ENCODE results near the gene POU2AF3.
"Not testable (repeated sequence)": the region's sequence is repeated elsewhere in the genome, so short reads cannot be mapped to it uniquely, and the experiment has no call there.

Gene POU2AF3

GRCh38 chr11:111298413-111299100, at the start of gene POU2AF3:
Gene POU2AF3 (plus strand): TSS chr11:111298546. CDS start chr11:111298582, 36 bp downstream.
- DNase-seq (ENCODE audit: low read depth in 4 of 4, low spot score in 1 of 4): no peak

DNA sequence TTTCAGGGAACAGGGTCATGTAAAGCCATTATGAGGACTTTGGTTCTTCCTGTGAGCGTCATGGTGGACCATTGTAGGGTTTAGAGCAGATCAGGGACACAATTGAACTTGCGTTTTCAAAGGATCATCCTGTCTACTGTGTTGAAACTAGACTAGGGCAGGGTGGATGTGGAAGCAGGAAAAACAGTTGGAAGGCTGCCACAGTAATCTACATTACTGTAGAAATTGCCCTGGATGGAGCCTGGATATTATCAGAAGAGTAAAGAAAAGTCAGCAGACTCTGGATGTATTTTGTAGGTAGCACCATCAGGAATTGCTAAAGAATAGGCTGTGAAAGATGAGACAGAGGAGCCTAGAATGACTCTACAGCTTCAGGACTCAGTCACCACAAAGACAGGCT, 47.4 kb upstream of the POU2AF3 start:
- DNase-seq (ENCODE audit: low read depth in 4 of 4, low spot score in 1 of 4): no peak

DNA sequence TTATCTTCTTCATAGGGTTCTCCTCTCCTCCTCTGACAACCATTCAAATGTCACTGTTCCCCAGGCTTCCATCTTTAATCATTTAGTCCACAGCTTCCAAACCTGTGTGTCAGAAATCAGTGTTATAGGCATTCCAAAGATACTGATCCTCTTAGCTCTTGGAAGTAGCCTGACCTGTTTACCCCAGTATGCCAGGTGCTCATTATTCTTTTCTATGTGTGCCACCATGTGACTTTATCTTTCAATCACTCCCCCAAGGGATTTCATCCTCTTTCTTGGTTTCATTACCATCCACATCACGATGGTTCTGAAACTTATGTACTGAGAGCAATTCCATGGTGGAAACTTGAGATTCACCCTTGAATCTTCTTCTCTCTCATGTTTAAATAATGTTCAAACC, 45.2 kb upstream of the POU2AF3 start:
- no peak for DNase-seq (ENCODE audit: low read depth in 4 of 4, low spot score in 1 of 4)

- DNase-seq (ENCODE audit: low read depth in 4 of 4, low spot score in 1 of 4): no peak
These were observed 44.7 kb upstream of the POU2AF3 start for GRCh38 chr11:111253630-111254029.

DNA sequence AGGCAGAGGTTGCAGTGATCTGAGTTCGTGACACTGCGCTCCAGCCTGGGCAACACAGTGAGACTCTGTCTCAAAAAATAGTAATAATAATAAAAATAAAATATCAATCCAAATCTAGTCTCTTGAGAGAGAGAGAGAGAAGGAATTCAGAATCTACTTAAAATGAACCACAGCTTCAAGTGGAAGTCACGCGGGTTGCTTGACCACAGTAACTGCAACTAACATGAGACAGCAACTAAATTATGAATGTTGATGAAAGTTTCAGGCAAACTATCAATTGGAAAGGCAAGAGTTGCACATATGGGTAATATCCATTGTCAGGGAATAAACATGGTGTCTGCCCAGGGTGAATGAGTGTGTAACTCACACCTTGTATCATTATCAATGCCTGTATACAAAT, 40.3 kb upstream of the POU2AF3 start:
- DNase-seq (ENCODE audit: low read depth in 4 of 4, low spot score in 1 of 4): no peak

- DNase-seq (ENCODE audit: low read depth in 4 of 4, low spot score in 1 of 4): no peak
These were observed 38.5 kb upstream of the POU2AF3 start for GRCh38 chr11:111259896-111260295.

GRCh38 chr11:111260811-111261210, 37.5 kb upstream of the POU2AF3 start:
- no peak for DNase-seq (ENCODE audit: low read depth in 4 of 4, low spot score in 1 of 4)

DNA sequence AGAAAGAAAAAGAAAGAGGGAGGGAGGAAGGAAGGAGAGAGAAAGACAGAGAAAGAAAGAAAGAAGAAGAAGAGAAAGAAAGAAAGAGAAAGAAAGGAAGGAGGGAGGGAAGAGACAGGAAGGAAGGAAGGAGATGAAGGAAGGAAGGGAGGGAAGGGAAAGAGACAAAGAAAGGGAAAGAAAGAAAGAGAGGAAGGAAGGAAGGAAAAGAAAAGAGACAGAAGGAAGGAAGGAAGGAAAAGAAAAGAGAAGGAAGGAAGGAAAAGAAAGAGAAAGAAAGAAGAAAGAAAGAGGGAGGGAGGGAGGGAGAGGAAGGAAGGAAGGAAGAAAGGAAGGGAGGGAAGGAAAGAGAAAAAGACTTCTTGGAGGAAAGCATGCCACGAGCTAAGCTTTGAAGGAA, 33.7 kb upstream of the POU2AF3 start:
- no peak for DNase-seq (ENCODE audit: low read depth in 4 of 4, low spot score in 1 of 4)

DNA sequence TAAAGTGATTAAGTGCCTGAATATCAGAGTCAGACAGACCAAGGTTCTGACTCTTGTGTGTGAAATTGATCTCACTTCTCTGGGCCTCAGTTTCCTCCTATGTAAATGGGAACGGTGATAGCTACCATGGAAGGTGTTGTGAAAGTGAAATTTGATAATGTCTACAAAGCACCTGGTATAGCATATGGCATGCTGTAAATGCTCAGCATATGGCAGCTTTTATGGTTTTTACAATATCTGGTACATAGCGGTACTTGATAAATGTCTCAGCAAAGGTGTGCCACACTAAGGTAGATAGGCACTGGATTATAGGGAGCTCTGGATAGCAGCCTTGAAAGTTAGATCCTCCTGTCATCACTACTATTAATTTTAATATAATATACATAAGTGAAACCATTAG, 32.9 kb upstream of the POU2AF3 start:
- DNase-seq (ENCODE audit: low read depth in 4 of 4, low spot score in 1 of 4): no peak

DNA sequence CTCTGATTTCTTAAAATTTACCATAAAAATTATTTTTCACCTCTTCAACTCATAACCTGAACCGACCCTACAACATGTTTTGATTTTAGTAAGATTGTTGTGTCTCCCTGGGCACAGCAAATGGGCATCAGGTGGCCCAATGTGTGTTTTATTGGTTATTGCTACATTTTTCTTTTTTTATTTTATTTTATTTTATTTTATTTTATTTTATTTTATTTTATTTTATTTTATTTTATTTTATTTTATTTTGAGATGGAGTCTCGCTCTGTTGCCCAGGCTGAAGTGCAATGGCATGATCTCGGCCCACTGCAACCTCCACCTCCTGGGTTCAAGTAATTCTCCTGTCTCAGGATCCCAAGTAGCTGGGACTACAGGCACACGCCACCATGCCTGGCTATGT, 30.0 kb upstream of the POU2AF3 start:
- DNase-seq (ENCODE audit: low read depth in 4 of 4, low spot score in 1 of 4): not testable (repeated sequence)

DNA sequence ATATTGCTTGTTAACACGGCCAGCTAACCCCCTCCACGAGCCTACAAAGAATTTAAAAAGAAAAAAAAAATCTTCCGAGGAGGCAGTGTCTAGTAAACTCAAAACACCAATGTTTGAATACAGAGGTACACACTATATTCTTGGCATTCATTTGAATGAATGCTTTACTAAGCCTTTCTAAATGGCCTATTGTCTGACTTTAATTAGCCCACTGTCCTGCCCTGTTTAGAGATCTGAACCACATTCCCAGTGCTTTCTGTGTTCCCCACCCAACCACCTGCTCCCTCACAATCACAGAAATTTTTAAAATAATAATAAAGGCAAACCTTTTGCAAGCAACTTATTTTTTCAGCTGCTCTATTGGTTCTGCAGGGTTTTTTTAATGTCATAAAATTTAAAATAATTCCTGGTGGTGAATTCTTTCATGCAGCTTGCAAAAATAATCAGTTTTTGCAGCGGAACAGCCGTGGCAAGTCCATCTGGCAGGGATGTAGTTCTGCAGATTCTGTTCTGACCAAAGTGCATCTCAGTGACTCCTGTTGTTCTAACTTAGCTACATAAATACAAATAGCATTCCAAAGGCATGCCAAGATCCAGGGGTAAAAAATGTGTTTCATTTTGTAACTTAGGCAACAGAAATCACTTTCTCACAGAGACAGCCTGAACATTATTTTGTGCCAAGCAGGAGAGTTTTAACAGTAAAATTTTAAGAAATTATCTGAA, 29.0 kb upstream of the POU2AF3 start:
- DNase-seq (ENCODE audit: low read depth in 4 of 4, low spot score in 1 of 4): no peak

- DNase-seq (ENCODE audit: low read depth in 4 of 4, low spot score in 1 of 4): no peak
These were observed 25.9 kb upstream of the POU2AF3 start for GRCh38 chr11:111272420-111272819.

DNA sequence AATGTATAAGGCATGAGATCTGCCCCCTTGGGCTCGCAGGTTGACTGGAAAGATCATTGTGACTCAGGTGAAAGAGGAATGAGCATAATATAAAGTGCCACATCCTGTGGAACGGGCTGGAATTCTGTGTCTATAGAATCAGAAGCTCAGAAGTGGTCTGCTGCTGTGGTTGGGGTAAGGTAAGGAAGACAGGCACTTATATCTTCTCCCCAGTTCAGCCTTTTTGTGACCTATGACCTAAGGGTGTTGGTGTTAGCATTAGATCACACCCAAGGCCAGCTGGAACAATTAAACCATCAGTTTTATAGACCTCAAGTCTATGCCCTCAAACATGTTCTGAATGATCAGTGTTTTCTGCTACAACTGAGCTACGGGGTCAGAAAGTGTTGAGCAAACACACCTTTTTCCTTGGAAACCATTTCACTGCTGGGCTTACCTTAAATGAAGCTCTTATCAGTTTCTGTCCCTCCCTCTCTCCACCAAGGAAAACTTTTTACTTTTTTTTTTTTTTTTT, 15.7 kb upstream of the POU2AF3 start:
- DNase-seq (ENCODE audit: low read depth in 4 of 4, low spot score in 1 of 4): no peak

DNA sequence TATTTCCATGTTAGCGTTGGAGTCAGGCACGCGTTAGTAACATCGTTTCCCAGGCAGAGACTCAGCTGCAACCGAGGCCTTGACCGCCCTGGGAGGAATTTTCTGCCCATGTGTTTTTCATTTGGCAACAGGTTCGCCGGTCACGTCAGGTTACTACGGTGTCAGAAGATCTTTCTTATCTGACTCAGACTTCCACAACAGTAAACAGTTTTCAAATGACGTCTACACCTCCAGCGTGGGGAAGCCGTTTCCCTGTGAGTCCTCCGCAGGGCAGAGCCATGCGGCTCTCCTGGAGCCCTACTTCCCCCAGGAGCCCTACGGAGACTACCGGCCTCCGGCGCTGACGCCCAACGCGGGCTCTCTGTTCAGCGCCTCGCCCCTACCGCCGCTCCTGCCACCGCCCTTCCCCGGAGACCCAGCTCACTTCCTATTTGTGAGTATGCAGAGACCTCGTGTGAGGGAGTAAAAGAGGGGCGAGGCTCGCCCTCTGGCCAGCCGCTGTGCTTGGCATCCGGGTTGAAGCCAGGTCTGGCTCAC, 14.3 kb upstream of the POU2AF3 start:
- DNase-seq (ENCODE audit: low read depth in 4 of 4, low spot score in 1 of 4): no peak

- DNase-seq (ENCODE audit: low read depth in 4 of 4, low spot score in 1 of 4): no peak
These were observed 12.9 kb upstream of the POU2AF3 start for GRCh38 chr11:111285189-111286091.

- DNase-seq (ENCODE audit: low read depth in 4 of 4, low spot score in 1 of 4): no peak
These were observed 6.6 kb upstream of the POU2AF3 start for GRCh38 chr11:111291764-111292163.

DNA sequence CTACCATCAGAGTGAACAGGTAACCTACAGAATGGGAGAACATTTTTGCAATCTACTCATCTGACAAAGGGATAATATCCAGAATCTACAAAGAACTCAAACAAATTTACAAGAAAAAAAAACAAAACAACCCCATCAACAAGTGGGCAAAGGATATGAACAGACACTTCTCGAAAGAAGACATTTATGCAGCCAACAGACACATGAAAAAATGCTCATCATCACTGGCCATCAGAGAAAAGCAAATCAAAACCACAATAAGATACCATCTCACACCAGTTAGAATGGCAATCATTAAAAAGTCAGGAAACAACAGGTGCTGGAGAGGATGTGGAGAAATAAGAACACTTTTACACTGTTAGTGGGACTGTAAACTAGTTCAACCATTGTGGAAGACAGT, 5.9 kb upstream of the POU2AF3 start:
- not testable (repeated sequence) for DNase-seq (ENCODE audit: low read depth in 4 of 4, low spot score in 1 of 4)

DNA sequence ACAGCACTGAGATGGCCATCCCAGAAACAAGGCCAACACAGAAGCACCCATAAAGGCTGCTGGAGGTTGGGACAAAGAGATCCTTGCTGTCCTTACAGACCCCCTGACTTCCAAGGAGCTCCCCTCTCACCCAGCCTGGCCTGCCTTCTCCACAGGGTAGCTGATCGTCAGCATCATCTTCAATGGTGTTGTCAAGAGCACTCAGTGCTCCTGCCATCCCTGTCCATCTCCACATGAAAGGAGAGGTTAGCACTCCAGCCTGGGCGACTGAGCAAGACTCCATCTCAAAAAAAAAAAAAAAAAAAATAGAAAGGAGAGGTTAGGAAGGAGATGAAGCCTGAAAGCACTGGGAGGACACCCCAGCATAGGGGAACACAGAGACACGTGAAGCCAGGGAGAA, 2.1 kb upstream of the POU2AF3 start:
- DNase-seq (ENCODE audit: low read depth in 4 of 4, low spot score in 1 of 4): no peak

- DNase-seq (ENCODE audit: low read depth in 4 of 4, low spot score in 1 of 4): no peak
These were observed 650 bp upstream of the POU2AF3 start for GRCh38 chr11:111297696-111298095.

GRCh38 chr11:111299101-111300026, 1.0 kb downstream of the POU2AF3 start:
- no peak for DNase-seq (ENCODE audit: low read depth in 4 of 4, low spot score in 1 of 4)
